ENCODE results near the gene SEMA5B.

SEMA5B gene

DNA sequence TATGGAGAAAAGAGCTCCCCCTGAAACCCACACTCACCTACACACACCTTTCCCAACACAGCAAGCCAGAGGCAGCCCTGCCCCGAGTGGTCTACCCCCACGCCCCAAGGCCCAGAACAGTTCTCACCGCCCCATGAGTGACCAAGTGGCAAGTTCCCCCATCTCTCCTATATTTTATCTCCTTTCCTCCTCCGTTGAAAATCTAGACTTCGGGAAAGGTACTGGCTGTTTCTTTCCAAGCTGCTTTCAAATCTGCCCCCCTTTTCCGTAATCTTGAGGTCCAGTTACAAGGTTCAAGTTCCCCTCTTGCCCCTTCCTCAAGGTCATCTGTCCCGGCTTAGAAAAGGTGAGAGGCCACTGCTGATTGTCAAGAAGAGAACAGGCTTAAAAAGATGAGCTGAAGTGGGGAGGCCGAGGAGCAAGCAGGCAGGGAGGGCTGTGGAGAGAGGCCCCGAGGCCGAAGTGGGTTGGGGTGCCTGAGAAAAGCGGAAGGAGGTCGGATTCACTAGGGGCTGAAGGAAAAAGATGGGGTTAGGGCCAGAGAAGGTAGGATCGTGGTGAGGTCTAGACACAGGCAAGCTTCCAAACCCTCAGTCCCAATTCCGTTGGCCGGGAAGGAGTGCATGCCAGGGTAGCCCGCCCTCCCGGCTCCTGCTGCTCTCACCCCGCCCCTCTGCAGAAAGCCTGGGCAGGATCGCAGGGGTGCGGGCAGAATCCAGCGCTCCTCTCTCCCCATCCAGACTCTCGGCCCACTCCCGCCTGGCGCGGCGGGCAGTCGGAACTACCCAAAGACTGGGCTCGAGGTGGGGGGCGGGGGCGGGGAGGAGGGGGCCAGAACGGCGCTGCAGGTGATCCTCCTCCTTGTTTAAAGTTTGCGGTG is 1.7 kb downstream of the SEMA5B start:
- DNase-seq, result peak in 4 of 56 donors; percentile 9 to 18 (median 16)

DNA sequence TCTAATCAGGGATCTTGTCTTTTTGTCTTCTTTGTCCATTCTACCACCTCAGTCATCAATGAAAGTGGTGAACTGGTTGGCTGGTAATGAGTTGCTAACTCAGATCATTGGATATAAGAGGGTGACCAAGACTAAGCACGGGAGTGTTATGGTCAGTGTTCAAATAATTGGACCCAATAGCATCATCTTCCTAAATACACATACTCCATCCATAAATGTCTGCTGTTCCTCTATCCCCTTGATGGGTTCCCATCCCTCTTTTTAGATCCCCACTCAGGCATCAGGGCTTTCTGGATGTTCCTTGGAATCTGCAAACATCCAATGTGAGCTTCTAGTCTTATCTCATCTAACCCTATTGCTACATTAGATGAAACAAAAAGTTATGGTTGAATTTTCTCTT is 3.5 kb downstream of the SEMA5B start:
- DNase-seq, result no peak

DNA sequence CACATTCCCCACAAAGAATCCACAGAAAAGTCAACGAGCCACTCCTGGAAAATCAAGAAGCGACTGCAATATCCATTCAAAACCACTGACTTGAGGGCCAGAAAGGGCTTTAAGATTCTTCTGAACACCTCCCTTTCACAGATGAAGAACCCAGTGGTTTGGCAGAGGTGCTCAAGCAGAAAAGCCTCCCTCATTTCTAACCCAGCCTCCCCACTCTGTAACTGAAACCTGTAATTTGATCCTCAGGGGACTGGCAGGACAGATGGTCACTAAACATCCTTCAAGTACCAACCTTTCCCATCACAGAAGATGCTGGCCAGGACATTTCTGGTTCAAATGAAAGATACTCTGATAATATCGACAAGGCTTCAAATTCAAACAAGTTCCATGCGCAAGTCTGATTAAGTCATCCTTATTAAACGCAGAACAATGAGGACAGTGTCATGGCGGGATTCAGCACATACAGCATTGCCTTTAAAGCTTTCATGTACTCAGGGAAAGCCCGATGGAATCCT is 5.5 kb downstream of the SEMA5B start:
- DNase-seq, result no peak

DNA sequence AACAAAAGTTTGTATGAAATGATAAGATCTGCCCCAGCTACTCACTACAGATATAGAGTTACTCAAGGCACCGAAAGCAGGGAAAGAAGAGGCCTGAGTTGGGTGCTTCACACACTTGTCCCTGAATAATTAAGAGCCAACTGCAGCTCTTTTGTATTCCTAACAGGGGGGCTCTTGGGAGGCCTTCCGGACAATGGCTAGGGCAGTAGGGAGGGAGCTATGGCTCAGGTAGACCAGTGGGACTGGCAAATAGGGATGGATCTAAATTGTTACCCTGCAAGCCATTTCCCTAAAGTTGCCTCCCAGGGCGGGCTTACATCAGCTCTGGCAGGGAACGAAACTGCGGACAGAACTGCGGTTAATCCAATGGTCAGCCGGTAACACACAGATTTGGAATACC is 6.2 kb downstream of the SEMA5B start:
- DNase-seq, result no peak

DNA sequence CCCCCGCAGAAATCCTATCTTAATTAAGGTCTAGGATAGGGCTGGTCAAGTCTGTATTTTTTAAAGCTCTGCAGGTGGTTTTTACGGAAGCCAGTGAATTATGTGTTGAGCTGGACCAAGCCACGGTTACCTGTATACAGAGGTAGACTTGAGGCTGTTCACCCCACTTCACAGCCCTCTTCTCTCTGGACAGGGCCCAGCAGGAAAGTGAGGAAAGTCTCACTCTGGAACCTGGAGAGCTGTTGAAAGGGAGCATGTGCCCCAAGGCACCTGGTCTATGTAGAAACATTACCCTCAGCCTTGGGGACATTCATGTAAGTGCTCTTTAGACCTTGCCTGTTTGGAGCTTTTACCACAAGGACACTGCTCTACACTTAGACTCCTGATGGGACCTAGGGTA is 6.9 kb downstream of the SEMA5B start:
- no peak for DNase-seq

DNA sequence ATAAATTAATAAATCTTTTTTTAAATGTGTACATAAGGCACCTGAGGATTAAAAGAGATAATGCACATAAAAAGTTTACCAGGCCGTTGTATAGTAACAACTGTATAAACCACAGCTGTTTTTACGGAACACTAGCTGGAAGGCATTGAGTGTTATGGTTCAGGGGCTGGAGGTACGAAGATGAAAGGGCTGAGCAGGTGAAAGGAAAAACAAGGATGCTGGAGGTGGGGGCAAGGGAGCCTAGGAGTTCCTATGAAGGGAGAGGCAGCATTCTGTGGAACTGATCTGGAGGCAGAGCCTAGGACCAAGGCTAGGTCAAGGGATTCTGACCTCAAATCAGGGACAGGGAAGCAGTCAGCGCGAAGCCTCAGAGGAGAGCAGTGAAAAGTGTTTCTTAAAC is 8.0 kb downstream of the SEMA5B start:
- DNase-seq, result no peak

DNA sequence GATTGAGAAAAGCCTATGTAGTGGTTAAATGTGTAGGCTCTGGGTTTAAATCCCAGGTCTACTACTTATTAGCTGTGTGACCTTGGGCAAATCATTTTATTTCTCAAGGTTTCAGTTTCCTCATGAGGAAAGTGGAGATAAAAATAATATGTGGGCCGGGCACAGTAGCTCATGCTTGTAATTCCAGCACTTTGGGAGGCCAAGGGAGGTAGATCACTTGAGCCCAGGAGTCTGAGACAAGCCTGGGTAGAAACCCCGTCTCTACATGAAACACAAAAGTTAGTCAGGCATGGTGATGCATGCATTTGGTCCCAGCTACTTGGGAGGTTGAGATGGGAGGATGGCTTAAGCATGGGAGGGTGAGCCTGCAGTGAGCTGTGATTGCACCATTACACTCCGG is 8.4 kb downstream of the SEMA5B start:
- no peak for DNase-seq

DNA sequence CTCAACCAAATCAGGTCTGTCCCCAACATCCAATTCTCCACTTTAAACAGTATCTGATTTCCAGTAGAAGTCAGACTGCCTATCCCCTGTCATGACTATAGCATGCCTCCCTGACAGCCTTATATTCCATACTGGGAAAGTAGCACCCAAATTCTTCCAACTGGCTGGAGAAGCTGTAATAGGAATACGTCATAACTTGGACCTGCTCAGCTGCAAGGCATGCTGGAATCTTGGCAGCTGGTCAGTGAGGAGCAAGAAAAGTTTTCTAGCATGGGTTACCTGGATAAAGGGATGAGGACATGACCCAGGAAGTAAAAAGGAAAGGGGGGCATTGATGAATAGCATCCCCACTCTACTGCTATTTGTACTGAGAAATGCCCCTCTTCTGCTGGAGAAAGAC is 8.9 kb downstream of the SEMA5B start:
- DNase-seq, result no peak

DNA sequence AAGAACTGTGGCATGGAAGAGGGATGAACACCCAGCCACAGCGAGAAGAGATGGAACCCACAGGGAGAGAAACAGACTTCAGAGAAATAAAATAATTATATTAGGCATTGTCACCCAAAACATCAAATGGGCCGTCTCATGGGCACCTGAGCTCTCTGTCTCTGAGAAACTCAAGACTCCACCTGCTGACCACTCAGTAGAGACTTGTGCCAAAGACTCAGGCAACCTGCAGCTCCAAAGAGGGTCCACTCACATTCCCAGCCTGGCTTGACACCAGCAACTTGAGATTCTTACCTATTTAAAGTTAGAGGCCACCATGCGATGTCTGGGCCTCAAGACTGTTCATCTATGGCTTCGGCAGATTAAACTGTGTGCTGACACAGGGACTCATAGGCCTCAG is 12.0 kb downstream of the SEMA5B start:
- DNase-seq, result no peak

DNA sequence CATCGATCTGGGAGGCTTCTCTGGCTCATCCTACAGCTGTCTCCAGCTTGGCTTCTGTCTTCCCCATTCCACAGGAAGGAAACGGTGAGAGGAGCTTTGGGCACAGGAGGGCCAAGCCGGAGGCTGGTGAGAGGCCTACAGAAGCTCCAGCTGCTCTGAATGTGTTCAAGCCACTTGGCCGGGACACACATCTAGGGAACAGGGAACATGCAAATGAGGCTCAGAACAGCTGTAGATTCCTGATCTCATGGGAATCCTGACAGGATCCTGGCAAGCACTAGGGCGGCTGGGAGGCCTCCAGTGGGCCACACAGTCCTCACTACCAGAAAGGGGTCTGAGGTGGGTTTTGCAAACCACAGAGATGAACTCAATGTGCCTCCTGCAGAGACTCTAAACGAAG is 13.7 kb downstream of the SEMA5B start:
- no peak for DNase-seq

DNA sequence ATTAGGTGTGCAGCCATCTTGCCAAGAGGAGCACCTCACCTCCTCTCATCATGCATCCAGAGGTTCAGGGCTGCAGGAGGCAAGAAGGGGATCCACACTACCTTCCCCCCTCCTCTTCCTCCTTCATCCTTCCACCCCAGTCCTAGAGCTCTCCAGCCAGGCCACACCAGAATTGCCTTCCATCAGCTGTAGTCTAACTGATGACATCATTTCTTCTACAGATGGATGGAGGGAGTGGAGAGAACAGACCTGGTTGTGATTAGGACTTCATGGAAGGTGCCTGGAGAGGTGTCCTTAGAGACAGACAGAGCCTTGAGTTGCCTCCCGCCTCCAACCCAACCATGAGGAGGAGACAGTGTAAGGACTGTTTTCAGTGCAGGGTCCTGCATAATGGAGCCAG is 14.9 kb downstream of the SEMA5B start:
- no peak for DNase-seq

DNA sequence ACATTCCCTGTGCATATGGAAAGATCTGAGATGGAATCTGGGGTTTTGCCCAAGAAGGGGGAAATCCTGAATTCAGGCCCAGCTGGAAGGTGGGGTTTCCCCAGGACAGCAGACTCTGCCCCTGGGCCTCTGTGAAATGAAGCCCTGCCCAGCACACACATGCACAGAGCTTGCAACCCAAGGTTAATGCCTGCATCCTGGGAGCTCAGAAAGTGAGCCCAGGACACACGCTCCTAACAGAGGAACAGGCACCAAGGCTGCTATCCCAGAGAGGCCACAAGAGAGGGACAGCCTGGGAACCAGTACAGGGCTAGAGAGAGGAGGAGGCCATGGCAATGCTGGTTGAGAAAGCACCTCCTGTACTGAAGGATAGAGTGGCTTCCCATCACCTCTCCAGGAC is 16.1 kb downstream of the SEMA5B start:
- no peak for DNase-seq

DNA sequence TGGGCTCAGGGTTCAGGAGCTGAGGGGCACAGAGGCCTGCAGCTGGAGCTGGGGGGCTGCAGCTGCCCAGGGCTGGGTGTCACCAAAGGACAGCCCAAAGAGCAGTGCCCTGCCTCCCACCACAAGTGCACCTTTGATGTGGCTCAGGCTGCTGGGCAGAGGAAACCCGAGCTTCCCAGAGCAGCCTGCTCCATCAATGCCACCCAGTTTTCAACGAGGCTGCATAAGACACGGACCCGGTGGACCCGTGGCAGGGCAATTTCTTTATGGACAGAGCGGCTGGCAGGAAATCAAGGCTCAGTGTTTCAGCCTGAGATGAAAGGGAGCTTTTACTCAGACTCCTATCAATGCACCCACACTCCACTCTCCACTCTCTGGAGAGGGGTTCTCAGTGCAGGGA is 18.7 kb downstream of the SEMA5B start:
- DNase-seq, result peak in 1 of 56 donors; percentile 13

DNA sequence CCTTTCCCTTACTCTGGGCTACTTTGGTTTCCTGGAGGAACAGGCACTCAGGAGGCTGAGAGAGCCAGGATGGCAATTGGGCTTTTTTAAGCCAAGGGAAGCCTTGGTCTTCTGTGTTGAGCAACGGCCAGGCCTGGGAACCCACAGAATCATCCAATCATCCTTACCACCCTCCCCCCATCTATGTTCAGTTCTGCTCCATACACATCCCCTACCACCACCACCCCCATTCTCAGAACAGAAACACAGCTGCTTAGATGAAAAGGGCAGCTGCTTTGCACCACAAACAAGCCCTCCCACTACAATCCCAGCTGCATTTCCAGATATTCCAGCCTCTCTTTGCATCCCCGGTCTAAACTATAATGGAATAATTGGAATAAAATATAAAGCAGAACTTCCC is 21.0 kb downstream of the SEMA5B start:
- no peak for DNase-seq

DNA sequence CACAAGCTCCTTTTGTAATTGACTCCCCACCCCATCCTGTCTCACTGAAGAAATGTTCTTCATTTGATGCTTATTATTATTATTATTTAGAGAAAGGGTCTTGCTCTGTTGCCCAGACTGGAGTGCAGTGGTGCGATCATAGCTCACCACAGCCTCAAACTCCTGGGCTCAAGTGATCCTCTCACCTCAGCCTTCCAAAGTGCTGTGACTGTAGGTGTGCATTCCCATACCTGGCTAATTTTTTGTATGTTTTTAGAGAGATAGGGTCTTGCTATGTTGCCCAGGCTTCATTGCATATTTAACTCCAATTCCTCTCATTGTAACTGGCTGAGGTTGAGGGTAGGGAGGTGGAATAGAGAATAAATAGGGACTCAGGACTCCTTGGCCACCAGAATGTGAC is 22.3 kb downstream of the SEMA5B start:
- no peak for DNase-seq

DNA sequence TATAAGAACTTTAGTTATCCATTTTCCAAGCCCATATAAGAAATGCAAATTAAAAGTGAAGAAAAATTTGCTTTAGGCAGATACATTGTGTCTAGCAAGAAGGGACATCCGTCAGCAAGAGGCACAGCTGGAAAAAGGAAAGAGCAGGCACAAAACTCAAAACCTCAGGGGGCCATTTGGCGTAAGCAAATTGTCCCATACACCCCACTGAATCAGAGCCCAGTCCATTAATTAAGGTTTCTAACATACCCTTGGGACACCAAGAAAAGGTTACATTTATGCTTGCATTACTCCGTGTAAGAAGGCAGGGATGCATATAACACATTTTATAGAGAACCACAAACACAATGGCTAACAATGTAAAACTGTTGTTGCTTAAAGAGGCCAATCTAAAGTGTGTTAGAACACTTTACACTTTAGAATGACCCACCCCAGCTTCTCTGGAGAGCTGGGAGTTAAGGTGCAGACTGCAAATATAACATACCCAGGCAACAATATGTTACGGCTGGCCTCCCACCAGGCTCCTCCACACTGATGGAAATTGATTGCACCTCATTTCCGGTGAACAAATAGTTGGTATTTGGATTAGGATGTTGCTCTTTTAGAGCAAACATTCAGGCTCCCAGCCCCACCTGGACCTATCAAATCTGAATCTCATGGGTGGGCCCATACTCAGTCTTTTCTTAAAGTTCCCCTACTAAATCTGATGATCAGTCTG is 23.2 kb downstream of the SEMA5B start:
- DNase-seq, result no peak

DNA sequence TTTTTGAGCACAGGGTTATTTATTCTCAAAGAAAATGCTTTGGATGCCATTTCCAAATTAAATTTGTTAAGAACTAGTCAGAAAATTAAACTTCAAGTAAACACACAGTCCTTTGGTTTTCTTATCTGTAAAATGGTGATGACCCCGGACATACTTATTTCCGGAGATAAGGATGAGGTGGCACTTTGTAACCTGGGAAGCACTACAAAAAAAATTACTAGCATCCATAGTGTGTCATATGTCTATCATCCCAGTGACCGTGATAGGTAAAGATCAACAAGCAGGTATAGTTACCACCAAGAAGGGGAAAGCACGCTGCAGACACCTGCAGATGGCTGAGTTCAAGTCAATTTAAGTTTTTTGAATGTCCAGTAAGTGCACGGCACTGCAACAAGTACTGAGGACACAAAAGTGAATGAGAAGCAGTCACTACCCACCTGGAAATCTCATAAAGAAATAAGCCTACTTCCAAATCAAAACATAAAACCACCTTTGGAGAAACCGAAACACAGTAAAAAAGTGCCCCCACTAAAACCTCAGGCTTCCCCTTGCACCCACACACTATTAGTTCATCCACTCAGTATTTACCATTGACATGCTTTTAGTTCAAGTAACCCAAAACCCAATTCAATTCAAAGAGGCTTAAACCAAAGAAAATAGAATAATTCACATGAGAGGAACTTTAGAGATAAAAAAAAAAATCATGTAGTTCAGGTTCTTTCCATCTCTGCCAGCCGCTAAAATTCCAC is 24.6 kb downstream of the SEMA5B start:
- DNase-seq, result no peak

DNA sequence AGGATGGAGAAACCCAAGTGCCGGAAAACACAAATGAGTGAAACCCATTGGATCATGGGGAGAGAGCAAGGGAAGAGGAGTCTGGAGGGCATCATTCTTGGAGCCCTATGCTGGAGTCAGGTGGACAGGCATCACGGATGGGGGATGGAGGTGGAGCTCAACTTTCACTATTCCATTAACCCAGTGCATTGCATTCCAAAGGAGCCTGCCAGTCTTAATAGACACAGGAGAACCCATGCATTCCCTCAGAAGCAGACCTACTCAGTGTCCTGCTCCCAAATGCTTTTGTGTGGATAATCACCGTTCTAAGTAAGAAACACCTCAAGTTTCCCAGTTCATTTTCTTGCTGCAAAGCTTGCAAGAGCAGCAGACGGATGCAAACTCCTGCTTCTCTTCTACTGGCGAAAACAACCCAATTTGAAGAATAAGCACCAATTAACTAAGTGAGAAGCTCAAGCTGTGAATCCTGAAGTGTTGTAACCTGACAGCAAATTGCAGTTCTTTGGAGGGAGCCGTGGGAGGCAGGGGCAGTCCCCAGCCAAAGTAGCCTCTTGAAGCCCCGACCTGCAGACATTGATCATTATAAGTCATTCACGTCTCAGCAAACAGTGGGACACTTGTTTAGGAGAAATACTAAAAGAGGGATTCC is 25.3 kb downstream of the SEMA5B start:
- DNase-seq, result no peak

DNA sequence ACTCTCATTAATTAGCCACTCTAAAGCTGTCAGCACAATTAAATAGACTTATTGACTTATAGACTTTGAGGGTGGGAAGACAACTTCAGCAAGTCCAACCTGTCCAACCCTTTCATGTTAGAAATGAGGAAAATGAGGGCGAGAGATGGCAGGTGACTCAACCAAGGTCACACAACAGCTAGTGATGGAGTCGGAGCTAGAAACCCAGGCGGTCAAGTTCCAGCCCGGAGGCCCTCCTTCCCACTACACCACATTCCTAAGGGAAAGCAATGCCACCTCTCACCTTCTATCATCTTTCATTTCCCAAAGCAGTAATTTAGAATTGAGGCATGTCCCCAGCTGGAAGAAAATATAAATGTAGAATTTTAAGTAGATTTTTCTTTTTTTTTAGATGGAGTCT is 28.7 kb downstream of the SEMA5B start:
- no peak for DNase-seq

DNA sequence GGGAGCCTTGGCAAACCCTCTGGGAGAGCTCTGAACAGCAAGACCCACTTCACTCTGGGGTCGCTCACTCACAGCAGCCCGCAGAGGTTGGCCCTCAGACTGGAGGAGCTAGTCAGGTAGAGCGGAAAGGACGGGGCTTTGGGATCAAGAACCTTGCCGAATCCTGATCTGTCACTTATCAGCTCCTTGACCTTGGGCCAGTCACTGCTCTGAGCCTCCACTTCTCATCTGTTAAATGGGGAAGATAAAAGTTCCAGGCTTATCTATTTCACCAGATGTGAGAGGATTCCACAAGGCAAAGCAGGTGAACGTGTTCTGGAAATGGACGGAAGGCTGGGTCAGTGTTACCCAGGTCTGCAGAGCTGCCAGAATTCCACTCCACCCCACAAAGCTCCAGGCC is 29.4 kb downstream of the SEMA5B start:
- DNase-seq, result no peak

DNA sequence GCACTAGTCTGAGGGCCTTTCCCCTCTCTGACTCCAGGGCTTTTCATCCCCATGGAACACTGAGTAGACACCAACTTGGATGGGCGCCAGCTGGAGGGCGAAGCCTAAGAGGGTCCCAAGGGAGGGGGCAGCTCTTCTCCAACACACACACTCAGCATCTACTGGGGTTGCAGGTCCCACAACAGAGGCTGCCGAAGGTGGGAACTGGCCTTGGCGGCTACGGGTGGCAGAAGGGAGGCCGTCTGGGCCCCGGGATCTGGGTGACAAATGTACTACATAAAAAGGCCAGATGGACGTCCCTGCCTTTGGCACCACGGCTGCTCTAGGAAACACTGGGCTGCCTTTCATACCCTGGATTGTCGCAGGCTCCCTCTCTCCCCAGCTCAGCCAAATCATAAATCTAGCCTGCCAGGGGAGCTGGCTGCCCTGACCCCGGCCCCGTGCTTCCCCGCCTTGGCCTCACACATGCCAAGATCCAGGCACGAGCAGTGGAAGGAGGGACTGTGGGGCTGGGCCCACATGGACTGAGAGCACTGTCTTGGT is 31.5 kb downstream of the SEMA5B start:
- peak in 44 of 56 donors; percentile 9 to 65 (median 38) for DNase-seq

Data from nucleus accumbens (tissue), 56 donors.